Gastrocnemius medialis (tissue), 4 donors: ENCODE measurements around the gene ZNF646.

Experiments used
- POLR2A ChIP-seq, 2 donors: fragments of 450-650 bp; IDR thresholded peaks; one replicate each; pipeline ENCODE4 v1.6.1; 2017; ENCODE audit warnings: antibody characterized with exemption in 2 of 2, mild to moderate bottlenecking in 2 of 2, moderate library complexity in 2 of 2
- TF ChIP-seq, protein P1 (sequence below), 5 experiments: fragments of 450-650 bp in 3 of 5; fragments of 200-600 bp in 2 of 5; sonication (generic) in 2 of 5; IDR thresholded peaks in 4 of 5; conservative IDR thresholded peaks in 1 of 5; 1 replicate in 4 of 5; 2 replicates in 1 of 5; pipeline ENCODE4 v1.5.1; 2016 to 2019; ENCODE audit warnings: antibody characterized with exemption in 5 of 5, mild to moderate bottlenecking in 3 of 5, moderate library complexity in 3 of 5

DNA sequence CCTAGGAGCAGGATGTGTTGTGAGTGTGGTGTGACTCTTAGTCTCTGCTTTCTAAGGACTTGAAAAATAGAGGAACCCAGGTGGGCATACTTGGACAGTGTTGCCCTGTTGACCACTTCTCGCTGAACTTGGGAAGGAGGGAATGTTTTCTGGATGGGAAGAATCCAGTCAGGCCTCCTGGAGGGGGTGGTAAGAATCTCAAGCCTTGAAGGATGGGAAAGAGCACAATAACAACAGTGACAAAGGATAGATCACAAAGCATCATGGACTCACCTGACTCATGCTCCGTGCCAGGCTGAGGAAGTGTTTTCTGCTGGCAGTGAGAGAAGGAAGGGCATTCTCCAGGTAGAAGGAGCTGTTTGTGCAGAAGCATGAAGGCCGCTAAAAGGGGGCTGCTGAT lies 51.6 kb downstream of the ZNF646 start:
- TF ChIP-seq, protein P1, sequence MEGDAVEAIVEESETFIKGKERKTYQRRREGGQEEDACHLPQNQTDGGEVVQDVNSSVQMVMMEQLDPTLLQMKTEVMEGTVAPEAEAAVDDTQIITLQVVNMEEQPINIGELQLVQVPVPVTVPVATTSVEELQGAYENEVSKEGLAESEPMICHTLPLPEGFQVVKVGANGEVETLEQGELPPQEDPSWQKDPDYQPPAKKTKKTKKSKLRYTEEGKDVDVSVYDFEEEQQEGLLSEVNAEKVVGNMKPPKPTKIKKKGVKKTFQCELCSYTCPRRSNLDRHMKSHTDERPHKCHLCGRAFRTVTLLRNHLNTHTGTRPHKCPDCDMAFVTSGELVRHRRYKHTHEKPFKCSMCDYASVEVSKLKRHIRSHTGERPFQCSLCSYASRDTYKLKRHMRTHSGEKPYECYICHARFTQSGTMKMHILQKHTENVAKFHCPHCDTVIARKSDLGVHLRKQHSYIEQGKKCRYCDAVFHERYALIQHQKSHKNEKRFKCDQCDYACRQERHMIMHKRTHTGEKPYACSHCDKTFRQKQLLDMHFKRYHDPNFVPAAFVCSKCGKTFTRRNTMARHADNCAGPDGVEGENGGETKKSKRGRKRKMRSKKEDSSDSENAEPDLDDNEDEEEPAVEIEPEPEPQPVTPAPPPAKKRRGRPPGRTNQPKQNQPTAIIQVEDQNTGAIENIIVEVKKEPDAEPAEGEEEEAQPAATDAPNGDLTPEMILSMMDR (IDR thresholded peaks at IDR 0.05 in 4 of 5, conservative IDR thresholded peaks at IDR 0.05 in 1 of 5) = no peak
- TF ChIP-seq POLR2A (IDR thresholded peaks at IDR 0.05) = no peak
